ENCODE results near the gene TEX10. TPM values are rescaled to one million over a fixed set of nuclear protein-coding genes. Genes with fewer than 3 reads are reported as not detected.

The TEX10 gene
- 34.2 and 41.9 TPM in 2 replicates for total RNA-seq (ENCODE audit: low replicate concordance)
- long read RNA-seq, transcript TEX10-201 (15 exons, 3,074 nt), result major isoform, 112 of 200 reads
- long read RNA-seq, partial matches to known transcripts, result 37 of 200 reads
- long read RNA-seq, other reads (novel, unspliced or antisense), result 51 of 200 reads

DNA sequence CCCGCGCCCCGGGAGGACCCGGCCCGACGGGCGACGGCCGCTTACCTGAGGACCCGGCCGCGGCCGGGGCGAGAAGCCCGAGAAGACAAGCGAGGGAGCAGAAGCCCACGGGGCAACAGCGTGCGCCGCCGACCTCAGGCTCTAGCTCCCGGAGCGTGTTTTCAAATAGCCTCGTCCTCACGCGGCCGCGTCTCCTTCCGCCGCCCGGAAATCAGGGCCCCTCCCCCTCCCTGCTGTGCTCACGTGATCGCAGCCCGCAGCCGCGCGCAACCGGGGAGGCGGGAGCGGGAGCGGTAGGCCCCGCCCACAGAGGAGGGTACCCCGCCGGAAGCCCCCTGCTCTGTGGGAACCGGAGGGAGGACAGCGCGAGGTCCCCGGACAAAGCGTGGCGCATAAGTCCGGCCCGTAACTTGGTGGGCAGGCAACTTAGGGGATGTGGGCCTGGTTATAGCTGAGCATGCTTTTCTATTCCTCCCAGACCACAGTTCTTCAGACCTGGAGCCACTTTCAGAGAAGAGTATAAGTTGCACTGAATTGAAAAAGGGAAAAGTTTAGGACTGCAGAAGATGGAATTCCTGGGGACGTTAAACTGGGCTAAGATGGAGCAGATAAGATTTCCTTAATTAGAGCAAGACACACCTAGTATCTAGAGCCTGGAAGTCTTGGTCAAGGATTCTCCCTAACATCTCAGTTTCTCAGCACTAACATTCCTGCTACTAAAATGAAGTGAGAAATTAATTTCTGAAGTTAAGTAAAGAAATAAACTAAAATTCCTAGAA lies at the start of gene TEX10:
TSS of gene TEX10 (minus strand) at position 216 of the 779 bp plus-strand sequence. CDS start 3,579 bp downstream, outside the sequence.
- DNase-seq (ENCODE audit: extremely low spot score, unreplicated experiment), result peak; percentile 94
- H3K4me1 Mint-ChIP-seq (ENCODE audit: unreplicated experiment), result peaks cover 40% of the 10 kb centered on the region
- peak within 1 kb of the TSS; percentile 86 for H3K27ac Mint-ChIP-seq
- H3K27me3 Mint-ChIP-seq, result no peaks in the 10 kb centered on the region
- peaks cover 12% of the 10 kb centered on the region for H3K9me3 Mint-ChIP-seq
- peak within 1 kb of the TSS; percentile 92 for H3K4me3 Mint-ChIP-seq
- TF ChIP-seq, protein P1, sequence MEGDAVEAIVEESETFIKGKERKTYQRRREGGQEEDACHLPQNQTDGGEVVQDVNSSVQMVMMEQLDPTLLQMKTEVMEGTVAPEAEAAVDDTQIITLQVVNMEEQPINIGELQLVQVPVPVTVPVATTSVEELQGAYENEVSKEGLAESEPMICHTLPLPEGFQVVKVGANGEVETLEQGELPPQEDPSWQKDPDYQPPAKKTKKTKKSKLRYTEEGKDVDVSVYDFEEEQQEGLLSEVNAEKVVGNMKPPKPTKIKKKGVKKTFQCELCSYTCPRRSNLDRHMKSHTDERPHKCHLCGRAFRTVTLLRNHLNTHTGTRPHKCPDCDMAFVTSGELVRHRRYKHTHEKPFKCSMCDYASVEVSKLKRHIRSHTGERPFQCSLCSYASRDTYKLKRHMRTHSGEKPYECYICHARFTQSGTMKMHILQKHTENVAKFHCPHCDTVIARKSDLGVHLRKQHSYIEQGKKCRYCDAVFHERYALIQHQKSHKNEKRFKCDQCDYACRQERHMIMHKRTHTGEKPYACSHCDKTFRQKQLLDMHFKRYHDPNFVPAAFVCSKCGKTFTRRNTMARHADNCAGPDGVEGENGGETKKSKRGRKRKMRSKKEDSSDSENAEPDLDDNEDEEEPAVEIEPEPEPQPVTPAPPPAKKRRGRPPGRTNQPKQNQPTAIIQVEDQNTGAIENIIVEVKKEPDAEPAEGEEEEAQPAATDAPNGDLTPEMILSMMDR (conservative IDR thresholded peaks at IDR 0.05), result no peak
- H3K36me3 Mint-ChIP-seq, result peaks cover 23% of the 10 kb centered on the region

DNA sequence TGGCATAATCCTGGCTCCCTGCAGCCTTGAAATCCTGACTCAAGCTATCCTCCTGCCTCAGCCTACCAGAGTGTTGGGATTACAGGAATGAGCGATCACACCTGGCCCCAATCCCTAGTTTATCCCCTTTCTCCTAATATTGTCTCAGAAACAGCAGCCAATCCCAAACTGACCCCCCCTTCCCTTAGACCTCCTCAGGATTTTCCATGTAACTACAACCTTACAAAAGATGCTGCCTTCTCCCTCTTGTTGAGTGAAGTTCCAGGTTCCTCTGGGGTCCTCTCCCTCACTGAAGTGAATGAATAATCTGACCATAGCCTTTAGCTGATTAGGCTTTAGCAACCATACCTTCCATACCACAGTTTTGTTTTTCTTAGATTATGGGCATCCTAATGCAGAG lies 48.3 kb upstream of the TEX10 start:
- Mint-ChIP-seq H3K36me3 (no peaks in the 10 kb centered on the region), H3K4me1 (ENCODE audit: unreplicated experiment) (no peaks in the 10 kb centered on the region), H3K4me3 (no peak overlapping the region), H3K27ac (no peak overlapping the region), H3K27me3 (no peaks in the 10 kb centered on the region), H3K9me3 (no peaks in the 10 kb centered on the region)
- TF ChIP-seq, protein P1 (conservative IDR thresholded peaks at IDR 0.05), result no peak
- DNase-seq (ENCODE audit: extremely low spot score, unreplicated experiment), result no peak

DNA sequence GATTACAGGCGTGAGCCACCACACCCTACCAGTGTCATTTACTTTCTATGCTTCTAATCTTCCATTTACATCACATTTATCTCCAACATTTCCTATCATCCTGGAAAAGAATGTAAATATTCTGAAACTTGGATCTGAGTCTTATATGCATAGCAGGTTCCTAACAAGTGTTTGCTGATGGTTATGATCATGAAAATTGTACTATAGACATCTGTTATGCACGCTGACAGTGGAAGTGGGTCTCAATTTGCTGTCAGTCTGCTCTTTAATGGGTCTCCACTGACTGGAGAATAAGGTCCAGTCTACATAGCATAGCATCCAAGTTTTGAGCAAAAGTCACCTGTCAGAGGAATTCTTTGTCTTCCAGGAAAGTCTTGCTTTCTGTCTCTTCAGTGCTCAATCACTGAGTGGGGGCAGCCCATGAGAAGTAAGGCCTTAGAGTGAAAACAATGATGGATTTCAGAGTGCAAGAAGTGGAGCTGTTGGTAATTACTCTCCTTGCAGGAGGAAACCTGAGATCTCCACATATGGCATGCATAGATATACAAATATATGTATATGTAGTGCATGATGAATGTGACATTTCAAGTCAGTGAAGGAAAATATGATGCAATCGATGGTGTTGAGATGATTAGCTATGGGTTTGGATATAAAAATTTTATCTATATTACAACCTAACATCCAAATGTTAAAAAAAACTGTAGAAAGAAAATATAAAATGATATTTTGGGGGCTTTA lies 45.0 kb upstream of the TEX10 start:
- Mint-ChIP-seq H3K27me3 (no peaks in the 10 kb centered on the region), H3K27ac (no peak overlapping the region), H3K36me3 (no peaks in the 10 kb centered on the region), H3K4me3 (no peak overlapping the region), H3K9me3 (no peaks in the 10 kb centered on the region), H3K4me1 (ENCODE audit: unreplicated experiment) (no peaks in the 10 kb centered on the region)
- TF ChIP-seq, protein P1 (conservative IDR thresholded peaks at IDR 0.05), result no peak
- no peak for DNase-seq (ENCODE audit: extremely low spot score, unreplicated experiment)

DNA sequence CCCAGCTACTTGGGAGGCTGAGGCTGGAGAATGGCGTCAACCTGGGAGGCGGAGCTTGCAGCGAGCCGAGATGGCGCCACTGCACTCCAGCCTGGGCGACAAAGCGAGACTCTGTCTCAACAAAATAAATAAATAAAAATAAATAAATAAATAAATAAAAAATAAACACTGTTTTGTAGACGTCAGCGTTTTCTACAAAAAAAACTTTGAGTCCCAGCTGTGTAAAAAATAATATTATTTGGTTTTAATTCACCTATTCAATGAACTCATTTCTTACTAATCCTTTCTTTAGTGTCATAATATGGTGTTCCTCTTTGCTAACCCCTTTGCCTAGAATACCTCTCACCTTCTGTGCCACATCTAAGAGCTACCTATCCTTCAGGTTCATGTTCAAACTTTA lies 44.0 kb upstream of the TEX10 start:
- Mint-ChIP-seq H3K36me3 (peaks cover 1% of the 10 kb centered on the region), H3K9me3 (no peaks in the 10 kb centered on the region), H3K27me3 (no peaks in the 10 kb centered on the region), H3K27ac (no peak overlapping the region), H3K4me1 (ENCODE audit: unreplicated experiment) (no peaks in the 10 kb centered on the region), H3K4me3 (no peak overlapping the region)
- no peak for DNase-seq (ENCODE audit: extremely low spot score, unreplicated experiment)
- TF ChIP-seq, protein P1 (conservative IDR thresholded peaks at IDR 0.05), result no peak

DNA sequence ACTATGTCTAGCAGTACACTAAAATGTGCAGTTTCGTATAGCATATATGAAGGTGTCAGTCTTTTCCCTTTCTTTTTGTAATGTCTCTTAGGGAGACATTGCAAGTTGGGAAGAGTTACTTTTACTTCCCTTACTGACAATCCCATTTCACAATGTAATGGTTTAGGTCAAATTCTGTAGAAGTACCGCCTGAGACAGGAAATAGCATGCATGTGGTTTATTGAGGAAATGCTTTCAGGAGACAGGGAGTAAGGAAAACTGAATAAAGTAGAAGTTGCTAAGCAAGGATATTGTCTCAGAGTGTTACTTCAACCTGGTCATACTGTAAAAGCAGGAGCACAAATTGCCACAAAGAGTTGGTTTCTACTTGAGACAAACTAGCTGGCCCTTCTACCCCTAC lies 42.1 kb upstream of the TEX10 start:
- H3K36me3 Mint-ChIP-seq, result peaks cover 4% of the 10 kb centered on the region
- H3K27me3 Mint-ChIP-seq, result no peaks in the 10 kb centered on the region
- no peak for DNase-seq (ENCODE audit: extremely low spot score, unreplicated experiment)
- TF ChIP-seq, protein P1 (conservative IDR thresholded peaks at IDR 0.05), result no peak
- no peak overlapping the region for H3K27ac Mint-ChIP-seq
- no peak overlapping the region for H3K4me3 Mint-ChIP-seq
- H3K9me3 Mint-ChIP-seq, result no peaks in the 10 kb centered on the region
- H3K4me1 Mint-ChIP-seq (ENCODE audit: unreplicated experiment), result no peaks in the 10 kb centered on the region

All from type B pancreatic cell (in vitro differentiated cells).